ENCODE data around the gene DAAM2. TPM values are rescaled to one million over a fixed set of nuclear protein-coding genes. Genes with fewer than 3 reads are reported as not detected.

DAAM2 gene
- total RNA-seq, 4 donors from 2014 or later = 200 to 373 (median 270) TPM

GRCh38 chr6:39821742-39822532 is 29.8 kb downstream of the DAAM2 start:
- TF ChIP-seq POLR2AphosphoS5 (IDR thresholded peaks at IDR 0.05) (peak; percentile 13), POLR2A (IDR thresholded peaks at IDR 0.05) (peak in 1 of 2 donors; percentile 21), CTCF (IDR thresholded peaks at IDR 0.05) (no peak)
- H3K27me3 ChIP-seq = no peaks in the 10 kb centered on the region
- no peaks in the 10 kb centered on the region for H3K9me3 ChIP-seq
- H3K27ac ChIP-seq = peak overlapping the region; percentile 89 to 99 (median 94)
- 20 to 29% methylated on average over 3 to 6 of the region's 7 CpGs for WGBS, 2 donors (ENCODE audit: low coverage in 1 of 2)
- H3K4me1 ChIP-seq = peaks cover 52 to 100% (median 76%) of the 10 kb centered on the region in 3 donors
- peak overlapping the region; percentile 27 to 37 for H3K4me3 ChIP-seq
- H3K36me3 ChIP-seq = no peaks in the 10 kb centered on the region
- ATAC-seq = peak; percentile 17

DNA sequence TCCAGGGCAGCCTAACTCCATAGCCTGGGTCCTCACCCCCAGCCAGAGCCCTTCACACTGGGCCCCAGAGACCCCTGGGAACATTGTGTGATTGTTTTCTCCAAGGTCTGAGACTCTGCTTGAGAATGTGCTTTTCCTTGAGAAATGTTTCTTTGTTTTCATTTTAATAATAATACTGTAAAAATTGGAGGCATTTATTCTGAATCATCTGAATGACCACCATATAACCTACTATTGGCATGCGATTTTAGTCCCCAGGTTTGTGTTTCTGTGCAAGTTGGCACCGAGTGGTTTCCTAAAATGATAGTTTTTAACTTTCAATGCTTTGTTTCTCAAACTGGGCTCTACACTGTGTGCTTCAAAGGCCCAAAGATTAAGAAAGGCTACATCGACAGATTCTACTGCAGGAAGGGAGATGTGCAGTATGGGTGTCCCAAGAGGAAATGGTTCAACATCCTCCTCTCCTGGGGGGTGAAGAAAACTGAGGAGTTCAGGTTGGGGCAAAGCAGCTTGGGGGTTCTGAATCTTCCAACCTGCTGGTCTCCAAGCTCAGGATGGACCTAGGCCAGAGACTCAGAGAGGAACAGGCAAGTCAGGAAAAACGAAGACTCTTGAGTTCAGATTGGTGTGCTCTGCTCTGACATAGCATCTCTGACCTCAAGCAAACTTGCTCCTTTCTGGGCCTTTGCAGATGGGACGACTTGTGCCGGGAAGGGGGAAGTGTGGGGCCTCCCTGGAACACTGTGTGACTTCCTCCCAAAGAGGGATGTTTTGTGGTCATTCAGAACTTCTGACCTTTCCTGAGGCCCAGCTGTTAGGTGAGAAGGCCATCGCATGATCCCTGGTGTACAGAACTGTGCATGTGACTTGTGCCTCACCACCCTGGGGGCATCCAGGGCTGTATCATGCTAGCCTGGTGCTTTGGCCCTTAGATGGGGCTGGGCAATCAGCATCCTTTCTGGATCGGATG is 31.0 kb downstream of the DAAM2 start:
- Histone ChIP-seq H3K36me3 (no peaks in the 10 kb centered on the region), H3K4me1 (peaks cover 49 to 100% (median 72%) of the 10 kb centered on the region in 3 donors), H3K27ac (peak overlapping the region; percentile 89 to 99 (median 94)), H3K9me3 (no peaks in the 10 kb centered on the region), H3K27me3 (no peaks in the 10 kb centered on the region), H3K4me3 (peak overlapping the region in 1 of 2 donors; percentile 37)
- TF ChIP-seq CTCF (IDR thresholded peaks at IDR 0.05) = no peak
- peak in 1 of 2 donors; percentile 26 for TF ChIP-seq POLR2A (IDR thresholded peaks at IDR 0.05)
- peak; percentile 77 for TF ChIP-seq EP300 (IDR thresholded peaks at IDR 0.05)
- TF ChIP-seq POLR2AphosphoS5 (IDR thresholded peaks at IDR 0.05) = peak; percentile 96
- 63 to 64% methylated on average over 4 to 7 of the region's 8 CpGs for WGBS, 2 donors (ENCODE audit: low coverage in 1 of 2)
- ATAC-seq = peak; percentile 75

DNA sequence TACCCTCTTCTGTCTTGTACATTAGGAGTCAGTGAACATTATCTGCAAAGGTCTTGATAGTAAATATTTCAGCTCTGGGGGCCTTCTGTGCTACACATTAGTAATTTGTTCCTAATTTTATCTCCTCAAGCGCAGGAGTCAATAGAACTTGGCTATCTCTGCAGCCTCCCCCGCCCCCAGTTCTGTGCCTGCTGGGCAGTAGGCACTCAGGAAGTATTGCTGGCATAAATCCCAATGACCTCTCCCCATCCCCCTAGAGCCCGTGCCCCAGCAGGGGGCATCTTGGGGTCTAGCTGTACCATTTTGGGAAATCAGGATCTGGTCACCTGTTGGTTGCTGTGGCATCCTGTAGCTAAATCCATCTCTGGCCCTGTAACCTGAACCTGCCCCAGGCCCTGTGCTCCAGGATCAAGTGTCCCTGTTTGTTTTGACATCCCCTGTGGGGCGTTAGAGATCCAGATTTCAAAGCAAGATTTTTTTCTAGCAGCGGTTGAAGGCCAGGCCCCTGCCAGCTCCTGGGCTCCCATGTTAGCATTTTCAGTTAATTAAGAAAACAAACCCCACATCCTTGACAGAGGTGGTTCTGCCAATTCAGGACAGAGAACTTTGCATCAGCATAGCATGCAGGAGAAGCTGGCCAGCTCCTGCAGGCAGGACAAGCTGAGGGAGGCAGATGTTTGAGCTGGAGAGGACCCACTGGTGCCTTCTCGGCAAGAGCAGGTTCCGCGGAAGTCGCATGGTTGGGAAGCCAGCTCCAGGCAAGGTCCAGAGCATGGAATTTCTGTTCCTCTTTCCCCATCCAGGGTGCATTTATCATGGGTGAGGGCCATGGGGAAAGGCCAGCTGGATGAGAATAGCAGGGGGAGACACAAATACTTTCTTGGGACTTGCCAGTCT is 32.1 kb downstream of the DAAM2 start:
- no peak for ATAC-seq
- Histone ChIP-seq H3K4me3 (no peak overlapping the region), H3K27me3 (no peaks in the 10 kb centered on the region), H3K4me1 (peaks cover 39 to 100% (median 75%) of the 10 kb centered on the region in 3 donors), H3K9me3 (no peaks in the 10 kb centered on the region), H3K36me3 (no peaks in the 10 kb centered on the region), H3K27ac (peak overlapping the region; percentile 89 to 99 (median 94))
- 22 to 49% methylated on average over 1 to 4 of the region's 9 CpGs for WGBS, 2 donors (ENCODE audit: low coverage in 1 of 2)
- no peak for TF ChIP-seq EP300 (IDR thresholded peaks at IDR 0.05)
- TF ChIP-seq POLR2AphosphoS5 (IDR thresholded peaks at IDR 0.05) = peak; percentile 61

- H3K27me3 ChIP-seq = no peaks in the 10 kb centered on the region
- H3K4me1 ChIP-seq = peaks cover 20 to 100% (median 49%) of the 10 kb centered on the region in 3 donors
- no peak for TF ChIP-seq EP300 (IDR thresholded peaks at IDR 0.05)
- no peak for TF ChIP-seq CTCF (IDR thresholded peaks at IDR 0.05)
- no peak for TF ChIP-seq POLR2AphosphoS5 (IDR thresholded peaks at IDR 0.05)
- no peak for TF ChIP-seq POLR2A (IDR thresholded peaks at IDR 0.05)
- H3K36me3 ChIP-seq = no peaks in the 10 kb centered on the region
- 92% methylated on average over 2 of the region's 2 CpGs; no CpG with 5 or more reads in 1 of the 2 donors for WGBS, 2 donors (ENCODE audit: low coverage in 1 of 2)
- H3K4me3 ChIP-seq = no peak overlapping the region
- no peak for ATAC-seq
- peak overlapping the region; percentile 9 to 99 (median 76) for H3K27ac ChIP-seq
- H3K9me3 ChIP-seq = no peaks in the 10 kb centered on the region
Observed at GRCh38 chr6:39829331-39829730, 37.2 kb downstream of the DAAM2 start.
